ENCODE results near the gene SCAANT1.

The SCAANT1 gene

GRCh38 chr3:63933459-63933858 lies 21.3 kb upstream of the SCAANT1 start:
- DNase-seq = peak; percentile 54 to 59

- DNase-seq = no peak
Observed at GRCh38 chr3:63932509-63933212, 20.5 kb upstream of the SCAANT1 start.

- no peak for DNase-seq
Observed at GRCh38 chr3:63931290-63931689, 19.1 kb upstream of the SCAANT1 start.

- DNase-seq = peak in 1 of 2 donors; percentile 46
Observed at GRCh38 chr3:63927422-63928280, 15.5 kb upstream of the SCAANT1 start.

GRCh38 chr3:63926309-63926708 lies 14.1 kb upstream of the SCAANT1 start:
- DNase-seq = no peak

- no peak for DNase-seq
Observed at GRCh38 chr3:63922491-63923199, 10.5 kb upstream of the SCAANT1 start.

- peak; percentile 82 to 91 for DNase-seq
Observed at GRCh38 chr3:63921741-63922482, 9.7 kb upstream of the SCAANT1 start.

GRCh38 chr3:63920001-63920400 lies 7.8 kb upstream of the SCAANT1 start:
- no peak for DNase-seq

GRCh38 chr3:63918321-63918720 lies 6.1 kb upstream of the SCAANT1 start:
- DNase-seq = no peak

GRCh38 chr3:63914312-63914711 lies 2.1 kb upstream of the SCAANT1 start:
- no peak for DNase-seq

GRCh38 chr3:63912768-63913588 lies 795 bp upstream of the SCAANT1 start:
- no peak for DNase-seq

- no peak for DNase-seq
Observed at GRCh38 chr3:63911509-63911872, 692 bp downstream of the SCAANT1 start.

- DNase-seq = no peak
Observed at GRCh38 chr3:63910891-63911290, 1.3 kb downstream of the SCAANT1 start.

GRCh38 chr3:63910001-63910400 lies 2.2 kb downstream of the SCAANT1 start:
- DNase-seq = no peak

- DNase-seq = no peak
Observed at GRCh38 chr3:63909431-63909830, 2.8 kb downstream of the SCAANT1 start.

- no peak for DNase-seq
Observed at GRCh38 chr3:63908776-63909175, 3.4 kb downstream of the SCAANT1 start.

- no peak for DNase-seq
Observed at GRCh38 chr3:63908081-63908736, 4.0 kb downstream of the SCAANT1 start.

GRCh38 chr3:63905731-63906620 lies 6.2 kb downstream of the SCAANT1 start:
- DNase-seq = no peak

- peak; percentile 76 to 78 for DNase-seq
Observed at GRCh38 chr3:63900459-63900858, 11.7 kb downstream of the SCAANT1 start.

GRCh38 chr3:63900010-63900409 lies 12.2 kb downstream of the SCAANT1 start:
- no peak for DNase-seq
